WTC11 (cell line): ENCODE data around the gene JCHAIN.

Source experiments
- AFF4 ChIP-seq: sonication (generic); formaldehyde crosslinking; IDR thresholded peaks from 2 replicates; pipeline ENCODE4 v1.8.1; 2023; ENCODE audit warnings: mild to moderate bottlenecking, missing genetic modification reagents, borderline replicate concordance
- CTCF ChIP-seq: fragments of 200-600 bp; IDR thresholded peaks from 2 replicates; pipeline ENCODE4 v1.8.0; 2022; ENCODE audit warnings: antibody characterized with exemption
- E2F5 ChIP-seq: sonication (generic); formaldehyde crosslinking; IDR thresholded peaks from 2 replicates; pipeline ENCODE4 v1.8.1; 2022; ENCODE audit warnings: mild to moderate bottlenecking, moderate library complexity, missing genetic modification reagents
- ELF4 ChIP-seq: sonication (generic); formaldehyde crosslinking; IDR thresholded peaks from 2 replicates; pipeline ENCODE4 v1.8.1; 2022; ENCODE audit warnings: low read depth, mild to moderate bottlenecking, moderate library complexity, missing genetic modification reagents
- JUN ChIP-seq: sonication (generic); formaldehyde crosslinking; IDR thresholded peaks from 2 replicates; pipeline ENCODE4 v1.8.0; 2023; ENCODE audit warnings: mild to moderate bottlenecking, missing genetic modification reagents
- NR2C2 ChIP-seq: sonication (generic); formaldehyde crosslinking; IDR thresholded peaks from 2 replicates; pipeline ENCODE4 v1.8.0; 2022; ENCODE audit warnings: mild to moderate bottlenecking, missing genetic modification reagents
- ZNF263 ChIP-seq: sonication (generic); formaldehyde crosslinking; IDR thresholded peaks from 2 replicates; pipeline ENCODE4 v1.8.1; 2022; ENCODE audit warnings: low read depth, mild to moderate bottlenecking, moderate library complexity, missing genetic modification reagents
- ZNF416 ChIP-seq: fragments of 250-450 bp; sonication (Bioruptor Pico); IDR thresholded peaks from 2 replicates; pipeline ENCODE4 v1.9.0; 2021; ENCODE audit warnings: mild to moderate bottlenecking, inconsistent platforms

- TF ChIP-seq NR2C2 (no peak), CTCF (no peak), ZNF416 (CRISPR knock-in tag) (no peak), E2F5 (CRISPR knock-in tag) (no peak), AFF4 (CRISPR knock-in tag) (no peak), JUN (CRISPR knock-in tag) (no peak), ZNF263 (CRISPR knock-in tag) (0 out of 2 replicates have a peak, but pooled peaks have one; percentile 24), ELF4 (CRISPR knock-in tag) (no peak)
Observed at GRCh38 chr4:70688795-70689231, 22.5 kb upstream of the JCHAIN start.
